K562 (cell line): ENCODE measurements around the gene XPO6. TPM values are rescaled to one million over a fixed set of nuclear protein-coding genes. Genes with fewer than 3 reads are reported as not detected.

ENCODE experiments used
- CBX5 ChIP-seq: IDR thresholded peaks from 2 replicates; pipeline ENCODE4 v1.6.1; 2014; ENCODE audit warnings: low read depth, borderline replicate concordance
- CREB5 ChIP-seq: fragments of 250-450 bp; sonication (Bioruptor Pico); IDR thresholded peaks from 2 replicates; pipeline ENCODE4 v1.5.0; 2020; ENCODE audit warnings: mild to moderate bottlenecking
- ELF1 ChIP-seq: fragments of 200-800 bp; sonication (Bioruptor generic); IDR thresholded peaks from 2 replicates; pipeline ENCODE4 v1.6.1; 2016; ENCODE audit warnings: missing genetic modification characterization, missing compliant biosample characterization
- MBD1 ChIP-seq: fragments of 250-450 bp; sonication (Bioruptor Pico); IDR thresholded peaks from 2 replicates; pipeline ENCODE4 v1.8.0; 2022; ENCODE audit warnings: inconsistent platforms
- MEIS2 ChIP-seq: fragments of 450-650 bp; IDR thresholded peaks from 2 replicates; pipeline ENCODE4 v1.6.1; 2014; ENCODE audit warnings: mild to moderate bottlenecking; ENCODE audit not compliant: partially characterized antibody
- NCOA1 ChIP-seq: fragments of 450-650 bp; IDR thresholded peaks from 2 replicates; pipeline ENCODE4 v1.6.1; 2016; ENCODE audit warnings: low read depth
- NFE2 ChIP-seq: IDR thresholded peaks from 2 replicates; pipeline ENCODE4 v1.6.1; 2014; ENCODE audit warnings: antibody characterized with exemption, low read depth
- PTRF ChIP-seq: fragments of 450-650 bp; IDR thresholded peaks from 2 replicates; pipeline ENCODE4 v1.6.1; 2016; ENCODE audit warnings: mild to moderate bottlenecking, missing genetic modification characterization, missing compliant biosample characterization
- SAFB2 ChIP-seq: fragments of 200-400 bp; formaldehyde crosslinking; IDR thresholded peaks from 2 replicates; pipeline ENCODE4 v1.6.1; 2018; ENCODE audit warnings: borderline replicate concordance, low read length, low read depth, moderate library complexity; ENCODE audit not compliant: severe bottlenecking
- TEAD4 ChIP-seq, 2 experiments: sonication (generic) in 1 of 2; formaldehyde crosslinking in 1 of 2; IDR thresholded peaks; 2 replicates each; pipeline versions ENCODE4 v1.6.1 to v1.8.0; 2012 to 2022; ENCODE audit warnings: borderline replicate concordance in 1 of 2, inconsistent platforms in 1 of 2, low read length in 1 of 2, mild to moderate bottlenecking in 1 of 2, missing genetic modification reagents in 1 of 2
- ZBTB9 ChIP-seq: fragments of 450-650 bp; formaldehyde crosslinking; IDR thresholded peaks from 2 replicates; pipeline ENCODE4 v1.4.0; 2020; ENCODE audit warnings: mild to moderate bottlenecking, moderate library complexity
- ZC3H8 ChIP-seq: fragments of 450-650 bp; IDR thresholded peaks from 2 replicates; pipeline ENCODE4 v1.6.1; 2017
- polyA plus RNA-seq, 8 experiments: library from polyadenylated mRNA; depleted of rRNA in 4 of 8; stranded (reverse) in 5 of 8; unstranded in 3 of 8; fragments of >200 nt; fragmentation: Nextera tagmentation in 2 of 8; fragmentation: Illumina TruSeq in 1 of 8; extraction: Ambion mirVana in 2 of 8; extraction: Trizol in 1 of 8; gene quantifications; 2 replicates each; pipeline versions ENCODE4 v1.2.1 to v1.2.3, GENCODE V29; 2011 to 2014; ENCODE audit warnings: inconsistent platforms in 1 of 8, missing spikeins in 1 of 8
- total RNA-seq, 7 experiments: library from RNA; depleted of rRNA in 6 of 7; stranded (reverse); fragments of >200 nt in 6 of 7; fragmentation: Illumina TruSeq in 2 of 7; extraction: Trizol in 2 of 7; gene quantifications; 2 replicates each; pipeline versions ENCODE4 v1.2.1 to v1.2.3, GENCODE V29; 2011 to 2021; ENCODE audit warnings: low replicate concordance in 1 of 7
- TF ChIP-seq, protein P1 (sequence below): fragments of 250-450 bp; sonication (Bioruptor Pico); IDR thresholded peaks from 2 replicates; pipeline ENCODE4 v1.4.0; 2020
- TF ChIP-seq, protein P2 (sequence below): IDR thresholded peaks from 2 replicates; pipeline ENCODE4 v1.6.1; 2011; ENCODE audit warnings: borderline replicate concordance, low read depth, mild to moderate bottlenecking, moderate library complexity, low read length; ENCODE audit not compliant: insufficient read depth, poor library complexity, severe bottlenecking

XPO6 gene
- total and polyA plus RNA-seq, 9 of the 15 experiments (the other 6 are each of a cell fraction or from before 2014, with no cell fraction given) = 11.2 to 196 (median 119) TPM

DNA sequence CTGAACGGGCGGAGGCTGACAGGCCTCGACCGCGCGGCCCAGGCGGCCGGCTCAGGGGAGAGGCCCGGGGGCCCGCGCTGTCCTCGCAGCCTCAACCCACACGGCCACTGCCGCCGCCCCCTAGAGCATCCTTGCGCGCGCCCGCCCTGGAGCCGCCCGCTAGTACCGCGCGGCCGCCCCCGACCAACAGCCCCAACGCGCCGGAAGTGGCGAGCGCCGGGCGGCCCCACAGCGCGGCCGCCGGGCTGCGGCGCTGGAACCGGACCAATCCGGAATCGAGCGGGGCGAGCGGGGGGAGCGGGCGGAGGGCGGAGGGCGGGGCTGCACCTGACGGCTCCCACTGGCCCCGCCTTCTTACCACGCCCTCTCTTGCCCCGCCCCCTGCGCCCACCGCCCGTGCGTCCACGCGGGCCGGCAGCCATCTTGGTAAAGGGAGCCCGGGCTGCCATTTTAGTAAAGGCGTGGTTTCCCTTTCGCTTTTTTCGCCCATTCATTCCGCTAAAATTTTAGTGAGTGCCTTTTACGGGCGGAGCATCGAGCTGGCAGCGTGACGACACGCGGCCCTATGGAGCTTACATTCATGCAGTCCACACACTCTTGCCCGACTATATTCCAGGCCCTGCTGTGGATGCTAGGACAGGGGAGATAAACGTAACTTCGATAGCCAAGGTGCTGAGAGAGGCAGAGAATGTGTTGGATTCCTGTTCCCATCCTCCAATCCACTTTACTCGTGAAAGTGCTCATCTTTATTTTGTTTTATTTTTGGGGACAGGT lies at the start of gene XPO6 (continued):
- no peak for TF ChIP-seq SAFB2
- TF ChIP-seq, protein P1, sequence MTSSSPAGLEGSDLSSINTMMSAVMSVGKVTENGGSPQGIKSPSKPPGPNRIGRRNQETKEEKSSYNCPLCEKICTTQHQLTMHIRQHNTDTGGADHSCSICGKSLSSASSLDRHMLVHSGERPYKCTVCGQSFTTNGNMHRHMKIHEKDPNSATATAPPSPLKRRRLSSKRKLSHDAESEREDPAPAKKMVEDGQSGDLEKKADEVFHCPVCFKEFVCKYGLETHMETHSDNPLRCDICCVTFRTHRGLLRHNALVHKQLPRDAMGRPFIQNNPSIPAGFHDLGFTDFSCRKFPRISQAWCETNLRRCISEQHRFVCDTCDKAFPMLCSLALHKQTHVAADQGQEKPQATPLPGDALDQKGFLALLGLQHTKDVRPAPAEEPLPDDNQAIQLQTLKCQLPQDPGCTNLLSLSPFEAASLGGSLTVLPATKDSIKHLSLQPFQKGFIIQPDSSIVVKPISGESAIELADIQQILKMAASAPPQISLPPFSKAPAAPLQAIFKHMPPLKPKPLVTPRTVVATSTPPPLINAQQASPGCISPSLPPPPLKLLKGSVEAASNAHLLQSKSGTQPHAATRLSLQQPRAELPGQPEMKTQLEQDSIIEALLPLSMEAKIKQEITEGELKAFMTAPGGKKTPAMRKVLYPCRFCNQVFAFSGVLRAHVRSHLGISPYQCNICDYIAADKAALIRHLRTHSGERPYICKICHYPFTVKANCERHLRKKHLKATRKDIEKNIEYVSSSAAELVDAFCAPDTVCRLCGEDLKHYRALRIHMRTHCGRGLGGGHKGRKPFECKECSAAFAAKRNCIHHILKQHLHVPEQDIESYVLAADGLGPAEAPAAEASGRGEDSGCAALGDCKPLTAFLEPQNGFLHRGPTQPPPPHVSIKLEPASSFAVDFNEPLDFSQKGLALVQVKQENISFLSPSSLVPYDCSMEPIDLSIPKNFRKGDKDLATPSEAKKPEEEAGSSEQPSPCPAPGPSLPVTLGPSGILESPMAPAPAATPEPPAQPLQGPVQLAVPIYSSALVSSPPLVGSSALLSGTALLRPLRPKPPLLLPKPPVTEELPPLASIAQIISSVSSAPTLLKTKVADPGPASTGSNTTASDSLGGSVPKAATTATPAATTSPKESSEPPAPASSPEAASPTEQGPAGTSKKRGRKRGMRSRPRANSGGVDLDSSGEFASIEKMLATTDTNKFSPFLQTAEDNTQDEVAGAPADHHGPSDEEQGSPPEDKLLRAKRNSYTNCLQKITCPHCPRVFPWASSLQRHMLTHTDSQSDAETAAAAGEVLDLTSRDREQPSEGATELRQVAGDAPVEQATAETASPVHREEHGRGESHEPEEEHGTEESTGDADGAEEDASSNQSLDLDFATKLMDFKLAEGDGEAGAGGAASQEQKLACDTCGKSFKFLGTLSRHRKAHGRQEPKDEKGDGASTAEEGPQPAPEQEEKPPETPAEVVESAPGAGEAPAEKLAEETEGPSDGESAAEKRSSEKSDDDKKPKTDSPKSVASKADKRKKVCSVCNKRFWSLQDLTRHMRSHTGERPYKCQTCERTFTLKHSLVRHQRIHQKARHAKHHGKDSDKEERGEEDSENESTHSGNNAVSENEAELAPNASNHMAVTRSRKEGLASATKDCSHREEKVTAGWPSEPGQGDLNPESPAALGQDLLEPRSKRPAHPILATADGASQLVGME (CRISPR knock-in tag) = no peak
- TF ChIP-seq MBD1 (CRISPR knock-in tag) = no peak
- peak; percentile 79 for TF ChIP-seq ELF1
- peak; percentile 29; the same call in 1 of the 2 replicates for TF ChIP-seq CBX5
- TF ChIP-seq MEIS2 = peak; percentile 13
- no peak for TF ChIP-seq PTRF
- TF ChIP-seq, protein P2, sequence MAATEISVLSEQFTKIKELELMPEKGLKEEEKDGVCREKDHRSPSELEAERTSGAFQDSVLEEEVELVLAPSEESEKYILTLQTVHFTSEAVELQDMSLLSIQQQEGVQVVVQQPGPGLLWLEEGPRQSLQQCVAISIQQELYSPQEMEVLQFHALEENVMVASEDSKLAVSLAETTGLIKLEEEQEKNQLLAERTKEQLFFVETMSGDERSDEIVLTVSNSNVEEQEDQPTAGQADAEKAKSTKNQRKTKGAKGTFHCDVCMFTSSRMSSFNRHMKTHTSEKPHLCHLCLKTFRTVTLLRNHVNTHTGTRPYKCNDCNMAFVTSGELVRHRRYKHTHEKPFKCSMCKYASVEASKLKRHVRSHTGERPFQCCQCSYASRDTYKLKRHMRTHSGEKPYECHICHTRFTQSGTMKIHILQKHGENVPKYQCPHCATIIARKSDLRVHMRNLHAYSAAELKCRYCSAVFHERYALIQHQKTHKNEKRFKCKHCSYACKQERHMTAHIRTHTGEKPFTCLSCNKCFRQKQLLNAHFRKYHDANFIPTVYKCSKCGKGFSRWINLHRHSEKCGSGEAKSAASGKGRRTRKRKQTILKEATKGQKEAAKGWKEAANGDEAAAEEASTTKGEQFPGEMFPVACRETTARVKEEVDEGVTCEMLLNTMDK = peak; percentile 30
- TF ChIP-seq ZC3H8 = no peak
- peak; percentile 75 for TF ChIP-seq NFE2
- TF ChIP-seq NCOA1 = no peak
- TF ChIP-seq CREB5 = no peak
- TF ChIP-seq TEAD4 (IDR thresholded peaks at IDR 0.05; ENCODE audit: low read length) = peak; percentile 53
- no peak for TF ChIP-seq TEAD4 (CRISPR knock-in tag; IDR thresholded peaks at IDR 0.05; ENCODE audit: borderline replicate concordance)
- 0 out of 2 replicates have a peak, but pooled peaks have one; percentile 64 for TF ChIP-seq ZBTB9
